Esophagus squamous epithelium (tissue), 4 donors: ENCODE results near the gene LRRC30.

Source experiments
- POLR2A ChIP-seq, 4 donors: fragments of 450-650 bp; IDR thresholded peaks; one replicate each; pipeline ENCODE4 v1.6.1; 2017; ENCODE audit warnings: antibody characterized with exemption in 4 of 4, mild to moderate bottlenecking in 4 of 4, moderate library complexity in 3 of 4
- TF ChIP-seq, protein P1 (sequence below), 6 experiments: fragments of 450-650 bp in 4 of 6; fragments of 200-600 bp in 2 of 6; sonication (generic) in 2 of 6; IDR thresholded peaks; one replicate each; pipeline ENCODE4 v1.5.1; 2016 to 2019; ENCODE audit warnings: antibody characterized with exemption in 6 of 6, mild to moderate bottlenecking in 4 of 6, moderate library complexity in 4 of 6

DNA sequence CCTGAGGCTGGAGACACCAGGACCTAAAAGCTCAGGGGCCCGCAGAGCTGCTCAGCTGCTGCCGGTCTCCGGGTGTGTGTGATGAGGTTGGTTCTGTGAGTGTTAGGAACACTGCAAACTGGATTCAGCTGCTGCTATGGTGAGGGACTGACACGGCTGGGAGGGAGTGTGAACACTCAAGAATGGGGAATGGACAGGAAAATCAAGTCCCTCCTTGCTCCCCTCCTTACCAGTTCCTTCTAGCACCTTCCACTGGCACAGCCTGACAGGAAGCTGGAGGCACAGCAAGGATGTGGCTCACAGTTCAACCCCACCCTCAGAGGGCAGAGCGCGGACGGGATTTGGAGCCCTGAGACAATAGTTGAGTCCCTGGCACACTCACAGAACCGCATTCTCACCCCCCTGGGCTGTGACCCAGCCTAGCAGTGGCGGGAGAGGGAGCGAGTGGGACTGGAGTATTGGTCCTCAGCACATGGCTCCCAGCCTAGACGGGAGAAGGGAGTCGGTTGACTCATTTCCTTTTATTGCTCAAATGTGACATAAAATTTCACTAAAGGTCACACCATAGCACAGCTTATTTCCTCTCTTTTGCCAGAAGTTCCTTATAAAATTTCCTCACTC lies 42.5 kb downstream of the LRRC30 start:
- TF ChIP-seq, protein P1, sequence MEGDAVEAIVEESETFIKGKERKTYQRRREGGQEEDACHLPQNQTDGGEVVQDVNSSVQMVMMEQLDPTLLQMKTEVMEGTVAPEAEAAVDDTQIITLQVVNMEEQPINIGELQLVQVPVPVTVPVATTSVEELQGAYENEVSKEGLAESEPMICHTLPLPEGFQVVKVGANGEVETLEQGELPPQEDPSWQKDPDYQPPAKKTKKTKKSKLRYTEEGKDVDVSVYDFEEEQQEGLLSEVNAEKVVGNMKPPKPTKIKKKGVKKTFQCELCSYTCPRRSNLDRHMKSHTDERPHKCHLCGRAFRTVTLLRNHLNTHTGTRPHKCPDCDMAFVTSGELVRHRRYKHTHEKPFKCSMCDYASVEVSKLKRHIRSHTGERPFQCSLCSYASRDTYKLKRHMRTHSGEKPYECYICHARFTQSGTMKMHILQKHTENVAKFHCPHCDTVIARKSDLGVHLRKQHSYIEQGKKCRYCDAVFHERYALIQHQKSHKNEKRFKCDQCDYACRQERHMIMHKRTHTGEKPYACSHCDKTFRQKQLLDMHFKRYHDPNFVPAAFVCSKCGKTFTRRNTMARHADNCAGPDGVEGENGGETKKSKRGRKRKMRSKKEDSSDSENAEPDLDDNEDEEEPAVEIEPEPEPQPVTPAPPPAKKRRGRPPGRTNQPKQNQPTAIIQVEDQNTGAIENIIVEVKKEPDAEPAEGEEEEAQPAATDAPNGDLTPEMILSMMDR (IDR thresholded peaks at IDR 0.05): no peak
- no peak for TF ChIP-seq POLR2A (IDR thresholded peaks at IDR 0.05)
